Measurements from ENCODE around the gene HTATSF1.

The HTATSF1 gene

DNA sequence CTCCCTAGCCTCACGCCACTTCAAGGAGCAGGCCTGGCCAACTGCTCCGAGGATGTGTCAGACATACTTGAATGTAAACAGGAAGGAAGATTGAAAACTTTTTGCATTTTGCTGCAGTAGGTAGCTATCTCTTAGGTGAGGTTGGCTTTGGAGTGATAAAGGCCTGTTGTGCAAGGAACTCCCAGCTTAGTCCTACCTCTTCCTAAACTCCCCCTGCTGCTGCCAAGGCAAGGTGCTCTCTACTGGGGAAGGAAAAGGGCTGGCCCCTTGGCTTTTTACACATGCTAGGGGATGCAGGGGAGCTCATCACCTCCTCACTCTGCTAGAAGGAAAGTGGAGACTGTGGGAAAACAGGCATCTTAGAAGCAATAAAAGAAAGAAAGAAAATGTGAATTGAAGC, 20.4 kb upstream of the HTATSF1 start:
- Mint-ChIP-seq H3K4me3 (no peak overlapping the region), H3K27me3 (no peaks in the 10 kb centered on the region), H3K9me3 (no peaks in the 10 kb centered on the region), H3K4me1 (no peaks in the 10 kb centered on the region), H3K27ac (no peak overlapping the region), H3K36me3 (ENCODE audit: low read depth) (no peaks in the 10 kb centered on the region)
- no peak for ATAC-seq
- DNase-seq = no peak

GRCh38 chrX:136480383-136480782, 17.0 kb upstream of the HTATSF1 start:
- H3K4me1 Mint-ChIP-seq = no peaks in the 10 kb centered on the region
- H3K27ac Mint-ChIP-seq = no peak overlapping the region
- H3K4me3 Mint-ChIP-seq = no peak overlapping the region
- peaks cover 3% of the 10 kb centered on the region for H3K27me3 Mint-ChIP-seq
- no peaks in the 10 kb centered on the region for H3K9me3 Mint-ChIP-seq
- DNase-seq (no peak), ATAC-seq (no peak)
- no peaks in the 10 kb centered on the region for H3K36me3 Mint-ChIP-seq (ENCODE audit: low read depth)

- DNase-seq (no peak), ATAC-seq (no peak)
- H3K4me1 Mint-ChIP-seq = no peaks in the 10 kb centered on the region
- H3K27me3 Mint-ChIP-seq = peaks cover 24% of the 10 kb centered on the region
- H3K4me3 Mint-ChIP-seq = no peak within 1 kb of the TSS
- no peaks in the 10 kb centered on the region for H3K36me3 Mint-ChIP-seq (ENCODE audit: low read depth)
- no peaks in the 10 kb centered on the region for H3K9me3 Mint-ChIP-seq
- no peak within 1 kb of the TSS for H3K27ac Mint-ChIP-seq
Observed at GRCh38 chrX:136487647-136488046, 9.7 kb upstream of the HTATSF1 start, which contains the start of gene BRS3. Gene BRS3 (plus strand): TSS chrX:136487947. CDS start chrX:136488115, 168 bp downstream.

GRCh38 chrX:136488706-136489105, 8.7 kb upstream of the HTATSF1 start:
- ATAC-seq = no peak
- H3K27me3 Mint-ChIP-seq = peaks cover 24% of the 10 kb centered on the region
- no peak overlapping the region for H3K4me3 Mint-ChIP-seq
- H3K4me1 Mint-ChIP-seq = no peaks in the 10 kb centered on the region
- H3K9me3 Mint-ChIP-seq = no peaks in the 10 kb centered on the region
- no peak for DNase-seq
- H3K36me3 Mint-ChIP-seq (ENCODE audit: low read depth) = no peaks in the 10 kb centered on the region
- H3K27ac Mint-ChIP-seq = no peak overlapping the region

- H3K36me3 Mint-ChIP-seq (ENCODE audit: low read depth) = no peaks in the 10 kb centered on the region
- ATAC-seq (no peak), DNase-seq (no peak)
- H3K4me3 Mint-ChIP-seq = no peak overlapping the region
- no peaks in the 10 kb centered on the region for H3K9me3 Mint-ChIP-seq
- peaks cover 12% of the 10 kb centered on the region for H3K27me3 Mint-ChIP-seq
- no peak overlapping the region for H3K27ac Mint-ChIP-seq
- H3K4me1 Mint-ChIP-seq = peaks cover 6% of the 10 kb centered on the region
Observed at GRCh38 chrX:136491832-136492231, 5.6 kb upstream of the HTATSF1 start.

DNA sequence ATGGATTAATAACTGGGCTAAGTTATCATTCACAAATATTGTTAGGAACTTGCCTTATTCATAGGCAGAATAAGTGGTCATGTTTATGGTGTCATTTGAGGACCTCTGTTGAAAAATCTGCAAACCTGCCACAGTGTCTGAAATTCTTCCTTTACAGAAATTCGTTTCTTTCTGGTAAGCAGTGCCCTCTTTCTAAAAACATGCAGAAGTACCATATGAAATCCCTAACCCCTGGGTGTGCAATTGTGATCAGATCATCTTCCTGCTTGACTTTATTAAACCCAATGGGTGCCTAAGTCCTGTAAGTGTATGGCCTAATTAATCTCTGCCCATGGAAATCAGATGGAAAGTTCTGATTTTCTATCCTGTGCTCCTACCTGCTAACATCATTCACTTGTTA, 4.4 kb upstream of the HTATSF1 start:
- ATAC-seq = no peak
- no peak for DNase-seq
- H3K27me3 Mint-ChIP-seq = peaks cover 9% of the 10 kb centered on the region
- H3K36me3 Mint-ChIP-seq (ENCODE audit: low read depth) = peaks cover 1% of the 10 kb centered on the region
- no peak overlapping the region for H3K27ac Mint-ChIP-seq
- no peaks in the 10 kb centered on the region for H3K9me3 Mint-ChIP-seq
- peaks cover 6% of the 10 kb centered on the region for H3K4me1 Mint-ChIP-seq
- no peak overlapping the region for H3K4me3 Mint-ChIP-seq

DNA sequence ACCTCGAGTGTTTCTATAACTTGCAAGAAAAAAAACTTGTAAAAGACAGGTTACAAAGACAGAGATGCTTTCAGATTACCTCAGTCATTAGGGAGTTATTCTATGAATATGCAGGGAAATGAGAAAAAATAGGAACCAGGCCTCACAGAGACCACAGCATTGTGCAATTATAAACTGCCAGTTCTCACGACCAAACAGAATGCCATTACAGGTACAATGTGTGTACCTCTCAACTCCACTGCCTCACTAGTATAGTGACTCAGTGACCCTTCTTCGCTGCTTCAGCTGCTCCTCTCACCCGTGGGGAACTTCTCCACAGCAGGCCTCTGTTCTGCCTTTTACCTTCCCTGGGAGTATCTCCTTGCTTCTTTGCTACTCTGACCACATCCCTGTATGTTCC, 2.3 kb upstream of the HTATSF1 start:
- no peaks in the 10 kb centered on the region for H3K9me3 Mint-ChIP-seq
- no peak for DNase-seq
- peaks cover 2% of the 10 kb centered on the region for H3K27me3 Mint-ChIP-seq
- no peak overlapping the region for H3K4me3 Mint-ChIP-seq
- peaks cover 19% of the 10 kb centered on the region for H3K4me1 Mint-ChIP-seq
- no peak overlapping the region for H3K27ac Mint-ChIP-seq
- no peak for ATAC-seq
- H3K36me3 Mint-ChIP-seq (ENCODE audit: low read depth) = peaks cover 4% of the 10 kb centered on the region

- ATAC-seq (no peak), DNase-seq (no peak)
- no peaks in the 10 kb centered on the region for H3K9me3 Mint-ChIP-seq
- H3K36me3 Mint-ChIP-seq (ENCODE audit: low read depth) = peaks cover 9% of the 10 kb centered on the region
- peaks cover 19% of the 10 kb centered on the region for H3K4me1 Mint-ChIP-seq
- H3K27ac Mint-ChIP-seq = peak overlapping the region; percentile 94
- H3K27me3 Mint-ChIP-seq = no peaks in the 10 kb centered on the region
- peak overlapping the region; percentile 85 for H3K4me3 Mint-ChIP-seq
Observed at GRCh38 chrX:136496186-136496763, 1.1 kb upstream of the HTATSF1 start.

DNA sequence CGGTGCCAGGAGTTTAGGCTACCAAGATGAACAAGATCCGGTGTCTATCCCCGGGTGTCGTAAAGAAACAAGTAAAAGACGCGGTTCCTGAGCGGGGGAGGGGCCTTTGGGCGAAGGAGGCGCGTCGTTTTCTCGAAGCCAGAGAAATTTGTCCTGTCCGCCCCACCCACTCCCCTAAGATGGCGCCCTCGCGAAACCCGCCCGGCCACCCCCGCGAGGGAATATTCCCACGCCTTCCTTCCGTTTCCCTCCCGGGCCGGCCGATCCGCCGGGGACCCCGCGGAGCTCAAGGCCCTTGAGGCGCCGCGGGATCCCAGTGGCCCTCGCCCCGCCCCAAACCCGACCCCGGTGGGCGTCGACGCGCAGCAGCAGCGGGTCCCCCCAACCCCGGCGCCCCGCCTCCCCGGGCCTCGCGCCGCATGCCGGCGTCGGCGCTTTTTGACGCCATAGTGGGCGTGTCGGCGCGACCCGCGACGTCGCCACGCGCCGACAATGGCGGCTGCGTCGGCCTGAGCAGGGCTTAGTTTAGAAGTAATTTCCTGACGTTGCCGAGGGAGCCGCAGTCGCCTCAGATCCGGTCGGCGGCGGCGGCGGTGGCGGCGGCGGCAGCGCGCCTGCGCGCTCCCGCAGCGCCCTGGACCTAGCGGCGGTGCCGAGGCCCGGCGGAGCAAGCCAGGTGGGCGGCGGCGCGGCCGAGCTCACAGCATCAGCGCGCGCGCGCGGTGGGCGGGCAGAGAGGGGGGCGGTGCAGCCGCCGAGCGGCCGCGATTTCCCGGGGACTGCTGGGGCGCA, 432 bp upstream of the HTATSF1 start:
- H3K9me3 Mint-ChIP-seq = no peaks in the 10 kb centered on the region

DNA sequence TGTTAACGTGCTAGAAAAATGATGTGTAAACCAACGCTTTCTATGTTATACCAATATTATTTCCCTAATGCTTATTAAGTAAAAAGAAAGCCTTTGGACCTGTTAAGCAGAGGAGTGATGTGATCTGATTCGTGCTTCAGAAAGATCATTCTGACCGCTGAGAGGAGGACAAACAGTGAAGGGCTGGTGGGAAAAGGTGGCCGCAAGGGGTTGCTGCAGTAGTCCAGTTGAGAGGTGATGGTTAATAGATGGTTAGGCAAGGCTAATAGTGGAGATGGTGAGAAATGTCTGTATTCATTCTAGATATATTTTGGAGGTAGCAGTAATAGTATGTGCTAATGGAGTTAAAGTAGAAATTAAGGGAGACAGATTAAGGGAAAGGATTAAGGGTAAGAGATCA, 21.7 kb downstream of the HTATSF1 start:
- no peaks in the 10 kb centered on the region for H3K9me3 Mint-ChIP-seq

More for the DNA sequence above, 432 bp upstream of the HTATSF1 start:
- no peaks in the 10 kb centered on the region for H3K27me3 Mint-ChIP-seq
- peak overlapping the region; percentile 94 for H3K27ac Mint-ChIP-seq
- H3K36me3 Mint-ChIP-seq (ENCODE audit: low read depth) = peaks cover 12% of the 10 kb centered on the region
- ATAC-seq (peak; percentile 85), DNase-seq (peak; percentile 80)
- peaks cover 19% of the 10 kb centered on the region for H3K4me1 Mint-ChIP-seq
- peak overlapping the region; percentile 94 for H3K4me3 Mint-ChIP-seq

GRCh38 chrX:136523770-136524169, 26.4 kb downstream of the HTATSF1 start:
- H3K27me3 Mint-ChIP-seq = no peaks in the 10 kb centered on the region
- no peak overlapping the region for H3K27ac Mint-ChIP-seq
- ATAC-seq (no peak), DNase-seq (no peak)
- no peak overlapping the region for H3K4me3 Mint-ChIP-seq
- no peaks in the 10 kb centered on the region for H3K9me3 Mint-ChIP-seq
- H3K4me1 Mint-ChIP-seq = peaks cover 7% of the 10 kb centered on the region
- no peaks in the 10 kb centered on the region for H3K36me3 Mint-ChIP-seq (ENCODE audit: low read depth)

More for the DNA sequence above, 21.7 kb downstream of the HTATSF1 start:
- DNase-seq (no peak), ATAC-seq (no peak)
- no peak overlapping the region for H3K27ac Mint-ChIP-seq
- peaks cover 7% of the 10 kb centered on the region for H3K4me1 Mint-ChIP-seq
- no peaks in the 10 kb centered on the region for H3K36me3 Mint-ChIP-seq (ENCODE audit: low read depth)
- H3K4me3 Mint-ChIP-seq = no peak overlapping the region
- no peaks in the 10 kb centered on the region for H3K27me3 Mint-ChIP-seq

GRCh38 chrX:136525738-136526606, 28.6 kb downstream of the HTATSF1 start:
- no peaks in the 10 kb centered on the region for H3K9me3 Mint-ChIP-seq
- H3K4me1 Mint-ChIP-seq = peaks cover 7% of the 10 kb centered on the region
- no peaks in the 10 kb centered on the region for H3K36me3 Mint-ChIP-seq (ENCODE audit: low read depth)
- H3K4me3 Mint-ChIP-seq = no peak overlapping the region
- ATAC-seq (no peak), DNase-seq (no peak)
- no peak overlapping the region for H3K27ac Mint-ChIP-seq
- H3K27me3 Mint-ChIP-seq = no peaks in the 10 kb centered on the region

DNA sequence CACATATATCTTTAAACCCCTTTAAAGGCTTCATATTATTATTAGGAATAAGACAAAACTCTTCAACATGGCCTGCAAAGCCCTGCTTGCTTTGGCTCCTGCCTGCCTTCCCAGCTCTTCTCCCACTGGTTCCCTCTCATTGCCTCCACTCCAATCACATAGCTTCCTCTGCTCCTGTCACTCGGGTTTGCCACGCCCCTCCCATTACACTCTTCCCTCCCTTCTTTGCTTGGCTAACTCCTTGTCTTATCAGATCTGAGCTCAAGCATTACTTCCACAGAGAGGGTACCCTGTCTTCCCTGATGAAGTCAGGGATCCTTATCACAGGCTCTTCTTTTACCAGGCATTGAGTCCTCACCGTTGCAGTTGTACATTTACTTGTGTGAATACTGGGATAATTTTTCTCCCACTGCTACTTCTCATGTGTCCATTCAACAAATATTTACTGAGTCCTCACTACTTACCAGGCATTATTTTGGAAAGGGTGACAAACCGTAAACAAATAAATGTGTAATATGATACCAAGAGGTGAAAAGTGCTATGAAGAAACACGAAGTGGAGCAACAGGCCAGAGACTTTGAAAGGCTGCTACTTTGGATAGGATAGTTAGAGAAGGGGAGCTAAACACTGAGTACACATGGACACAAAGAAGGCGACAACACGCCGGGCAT, 31.4 kb downstream of the HTATSF1 start:
- Mint-ChIP-seq H3K9me3 (no peaks in the 10 kb centered on the region), H3K4me3 (no peak overlapping the region), H3K4me1 (no peaks in the 10 kb centered on the region)

GRCh38 chrX:136529795-136530194, 32.4 kb downstream of the HTATSF1 start:
- no peaks in the 10 kb centered on the region for H3K27me3 Mint-ChIP-seq
- H3K4me1 Mint-ChIP-seq = no peaks in the 10 kb centered on the region
- no peak for ATAC-seq
- no peaks in the 10 kb centered on the region for H3K36me3 Mint-ChIP-seq (ENCODE audit: low read depth)
- H3K27ac Mint-ChIP-seq = no peak overlapping the region
- DNase-seq = no peak
- no peaks in the 10 kb centered on the region for H3K9me3 Mint-ChIP-seq
- no peak overlapping the region for H3K4me3 Mint-ChIP-seq

More for the DNA sequence above, 31.4 kb downstream of the HTATSF1 start:
- DNase-seq (no peak), ATAC-seq (no peak)
- Mint-ChIP-seq H3K36me3 (ENCODE audit: low read depth) (no peaks in the 10 kb centered on the region), H3K27ac (no peak overlapping the region), H3K27me3 (no peaks in the 10 kb centered on the region)

Data from activated naive CD8-positive, alpha-beta T cell treated with anti-CD3 and anti-CD28 coated beads, Interleukin-2, amount 50 U/mL, for 24 hours (primary cell).